ENCODE measurements around the gene MYG1. TPM values are rescaled to one million over a fixed set of nuclear protein-coding genes. Genes with fewer than 3 reads are reported as not detected.
"Not testable (repeated sequence)": the region's sequence is repeated elsewhere in the genome, so short reads cannot be mapped to it uniquely, and the experiment has no call there.

The MYG1 gene
- total and polyA plus RNA-seq, 2 experiments from 2014 or later, result 25.5 to 35.9 TPM

DNA sequence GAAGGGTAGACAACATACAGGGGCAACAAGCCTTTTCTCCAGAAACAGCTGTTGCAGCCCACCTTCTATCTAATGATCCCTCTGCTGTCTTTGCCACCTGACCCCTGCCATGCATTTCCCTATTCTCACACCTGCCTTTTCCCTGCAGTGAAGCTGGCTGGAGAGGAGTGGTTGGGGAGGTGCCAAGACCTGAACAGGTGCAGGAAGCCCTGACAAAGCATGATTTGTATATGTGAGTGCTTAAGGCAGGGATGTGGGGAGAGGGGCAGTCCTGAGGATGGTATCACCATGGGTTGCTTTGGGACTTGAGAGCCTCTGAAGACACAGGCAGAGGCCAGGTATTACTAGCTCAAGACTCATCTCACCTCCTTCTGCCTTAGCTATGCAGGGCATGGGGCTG is 7.1 kb upstream of the MYG1 start:
- H3K4me3 ChIP-seq, result no peak overlapping the region
- no peak for DNase-seq (ENCODE audit: low spot score)
- no peaks in the 10 kb centered on the region for H3K36me3 ChIP-seq (replicated peaks; ENCODE audit: insufficient read depth, low read depth)
- no peak overlapping the region for H3K27ac ChIP-seq
- H3K27me3 ChIP-seq, result no peaks in the 10 kb centered on the region
- H3K4me1 ChIP-seq (ENCODE audit: insufficient read depth), result peaks cover 15% of the 10 kb centered on the region
- no peaks in the 10 kb centered on the region for H3K9me2 ChIP-seq (replicated peaks; ENCODE audit: insufficient read depth)
- no peaks in the 10 kb centered on the region for H4K20me1 ChIP-seq (ENCODE audit: insufficient read depth, poor library complexity, severe bottlenecking)
- H3K9me3 ChIP-seq (ENCODE audit: low read depth), result no peaks in the 10 kb centered on the region
- no peak overlapping the region for H2AFZ ChIP-seq
- H3K4me2 ChIP-seq, result no peak overlapping the region
- TF ChIP-seq, protein P1, sequence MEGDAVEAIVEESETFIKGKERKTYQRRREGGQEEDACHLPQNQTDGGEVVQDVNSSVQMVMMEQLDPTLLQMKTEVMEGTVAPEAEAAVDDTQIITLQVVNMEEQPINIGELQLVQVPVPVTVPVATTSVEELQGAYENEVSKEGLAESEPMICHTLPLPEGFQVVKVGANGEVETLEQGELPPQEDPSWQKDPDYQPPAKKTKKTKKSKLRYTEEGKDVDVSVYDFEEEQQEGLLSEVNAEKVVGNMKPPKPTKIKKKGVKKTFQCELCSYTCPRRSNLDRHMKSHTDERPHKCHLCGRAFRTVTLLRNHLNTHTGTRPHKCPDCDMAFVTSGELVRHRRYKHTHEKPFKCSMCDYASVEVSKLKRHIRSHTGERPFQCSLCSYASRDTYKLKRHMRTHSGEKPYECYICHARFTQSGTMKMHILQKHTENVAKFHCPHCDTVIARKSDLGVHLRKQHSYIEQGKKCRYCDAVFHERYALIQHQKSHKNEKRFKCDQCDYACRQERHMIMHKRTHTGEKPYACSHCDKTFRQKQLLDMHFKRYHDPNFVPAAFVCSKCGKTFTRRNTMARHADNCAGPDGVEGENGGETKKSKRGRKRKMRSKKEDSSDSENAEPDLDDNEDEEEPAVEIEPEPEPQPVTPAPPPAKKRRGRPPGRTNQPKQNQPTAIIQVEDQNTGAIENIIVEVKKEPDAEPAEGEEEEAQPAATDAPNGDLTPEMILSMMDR (IDR thresholded peaks at IDR 0.05; ENCODE audit: poor library complexity), result no peak
- TF ChIP-seq EZH2 (IDR thresholded peaks at IDR 0.05; ENCODE audit: borderline replicate concordance) (no peak), EZH2phosphoT487 (IDR thresholded peaks at IDR 0.05; ENCODE audit: low read depth, severe bottlenecking, unreplicated experiment) (no peak)
- peaks cover 18% of the 10 kb centered on the region for H3K79me2 ChIP-seq

DNA sequence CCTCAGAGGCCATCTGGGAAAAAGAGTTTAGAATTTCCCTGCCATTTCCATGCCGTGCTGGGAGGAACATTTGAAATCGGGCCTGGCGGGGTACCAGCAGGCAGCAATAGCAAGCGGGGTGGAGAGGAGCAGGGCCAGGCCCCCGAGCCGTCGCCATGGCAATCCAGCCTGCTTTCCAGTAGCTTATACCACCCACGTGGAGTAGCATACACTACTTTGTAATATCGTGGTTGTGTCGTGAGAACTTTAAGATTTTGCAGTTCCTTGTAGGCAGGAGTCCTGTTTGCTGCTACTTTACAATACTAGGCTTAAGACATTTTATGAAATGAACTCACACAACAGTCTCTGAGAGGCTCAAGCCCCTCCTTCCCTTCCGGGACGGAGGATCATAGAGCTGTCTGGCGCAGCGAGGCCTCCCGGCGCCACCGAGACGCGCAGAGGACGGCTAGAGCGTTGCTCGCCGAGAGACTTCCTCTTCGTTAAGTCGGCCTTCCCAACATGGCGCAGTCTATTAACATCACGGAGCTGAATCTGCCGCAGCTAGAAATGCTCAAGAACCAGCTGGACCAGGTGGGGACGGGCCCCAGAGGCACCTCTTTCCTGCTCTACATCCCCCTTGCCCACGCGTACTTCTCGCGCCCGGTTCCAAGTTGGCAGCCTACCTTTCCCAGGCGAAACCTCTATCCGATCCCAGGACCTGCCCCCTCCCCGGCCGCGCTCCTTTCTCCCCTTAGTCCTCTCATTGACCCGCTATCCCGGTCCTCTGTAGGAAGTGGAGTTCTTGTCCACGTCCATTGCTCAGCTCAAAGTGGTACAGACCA is 4.2 kb upstream of the MYG1 start, which contains the start of gene PFDN5:
Gene PFDN5 (plus strand): TSS at position 473 of the 821 bp plus-strand sequence. CDS start 26 bp downstream, at position 499.
- peak within 1 kb of the TSS; percentile 79 for H2AFZ ChIP-seq
- H3K9me3 ChIP-seq (ENCODE audit: low read depth), result no peaks in the 10 kb centered on the region
- peak; percentile 93 for DNase-seq (ENCODE audit: low spot score)
- H4K20me1 ChIP-seq (ENCODE audit: insufficient read depth, poor library complexity, severe bottlenecking), result no peaks in the 10 kb centered on the region
- peak within 1 kb of the TSS; percentile 79 for H3K4me2 ChIP-seq
- peaks cover 24% of the 10 kb centered on the region for H3K4me1 ChIP-seq (ENCODE audit: insufficient read depth)
- TF ChIP-seq EZH2 (IDR thresholded peaks at IDR 0.05; ENCODE audit: borderline replicate concordance) (no peak), EZH2phosphoT487 (IDR thresholded peaks at IDR 0.05; ENCODE audit: low read depth, severe bottlenecking, unreplicated experiment) (no peak)
- TF ChIP-seq, protein P1 (IDR thresholded peaks at IDR 0.05; ENCODE audit: poor library complexity), result no peak
- no peaks in the 10 kb centered on the region for H3K27me3 ChIP-seq
- 3% methylated on average over 42 of the region's 42 CpGs for WGBS (ENCODE audit: low lambda C conversion rate, missing lambda C conversion rate)
- no peaks in the 10 kb centered on the region for H3K36me3 ChIP-seq (replicated peaks; ENCODE audit: insufficient read depth, low read depth)
- H3K9me2 ChIP-seq (replicated peaks; ENCODE audit: insufficient read depth), result no peaks in the 10 kb centered on the region
- peak within 1 kb of the TSS; percentile 88 for H3K27ac ChIP-seq
- peak within 1 kb of the TSS; percentile 50 for H3K4me3 ChIP-seq
- peaks cover 26% of the 10 kb centered on the region for H3K79me2 ChIP-seq

DNA sequence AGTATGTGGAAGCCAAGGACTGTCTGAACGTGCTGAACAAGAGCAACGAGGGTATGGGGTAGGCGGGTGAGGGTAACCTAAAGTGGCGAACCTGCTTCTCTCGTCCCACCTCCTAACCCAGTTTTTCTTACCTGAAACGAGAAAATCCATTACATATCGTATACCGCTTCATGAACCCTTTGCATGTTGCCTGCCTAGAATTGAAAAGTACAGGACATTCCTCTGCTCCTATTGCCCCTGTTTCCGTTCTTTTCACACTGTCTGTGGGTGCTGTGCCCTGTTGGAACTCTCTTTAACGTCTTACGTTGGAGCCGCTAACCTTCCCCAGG is 3.6 kb upstream of the MYG1 start:
- Histone ChIP-seq H3K9me3 (ENCODE audit: low read depth) (no peaks in the 10 kb centered on the region), H3K9me2 (replicated peaks; ENCODE audit: insufficient read depth) (no peaks in the 10 kb centered on the region), H3K27ac (peak overlapping the region; percentile 88), H2AFZ (peak overlapping the region; percentile 47), H3K4me3 (peak overlapping the region; percentile 50), H3K27me3 (no peaks in the 10 kb centered on the region), H3K79me2 (peaks cover 32% of the 10 kb centered on the region), H3K36me3 (replicated peaks; ENCODE audit: insufficient read depth, low read depth) (no peaks in the 10 kb centered on the region), H3K4me1 (ENCODE audit: insufficient read depth) (peaks cover 30% of the 10 kb centered on the region), H4K20me1 (ENCODE audit: insufficient read depth, poor library complexity, severe bottlenecking) (no peaks in the 10 kb centered on the region), H3K4me2 (peak overlapping the region; percentile 79)
- TF ChIP-seq, protein P1 (IDR thresholded peaks at IDR 0.05; ENCODE audit: poor library complexity), result no peak
- no peak for TF ChIP-seq EZH2phosphoT487 (IDR thresholded peaks at IDR 0.05; ENCODE audit: low read depth, severe bottlenecking, unreplicated experiment)
- no peak for TF ChIP-seq EZH2 (IDR thresholded peaks at IDR 0.05; ENCODE audit: borderline replicate concordance)
- no peak for DNase-seq (ENCODE audit: low spot score)
- 3% methylated on average over 12 of the region's 12 CpGs for WGBS (ENCODE audit: low lambda C conversion rate, missing lambda C conversion rate)

DNA sequence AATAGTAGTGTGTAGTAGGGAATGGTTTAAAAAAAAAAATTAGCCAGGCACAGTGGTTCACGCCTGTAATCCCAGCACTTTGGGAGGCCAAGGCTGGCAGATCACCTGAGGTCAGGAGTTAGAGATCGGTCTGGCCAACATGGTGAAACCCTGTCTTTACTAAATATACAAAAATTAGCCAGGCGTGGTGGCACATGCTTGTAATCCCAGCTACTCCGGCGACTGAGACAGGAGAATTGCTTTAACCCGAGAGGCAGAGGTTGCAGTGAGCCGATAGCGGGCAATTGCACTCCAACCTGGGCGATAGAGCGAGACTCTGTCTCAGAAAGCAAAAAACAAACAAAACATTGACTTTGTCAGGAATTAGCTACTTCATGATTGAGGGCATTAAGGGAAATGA is 2.4 kb upstream of the MYG1 start:
- Histone ChIP-seq H3K4me1 (ENCODE audit: insufficient read depth) (peaks cover 30% of the 10 kb centered on the region), H3K79me2 (peaks cover 44% of the 10 kb centered on the region)

More for the DNA sequence above, 2.4 kb upstream of the MYG1 start:
- H3K9me2 ChIP-seq (replicated peaks; ENCODE audit: insufficient read depth); H3K27ac ChIP-seq; H4K20me1 ChIP-seq (ENCODE audit: insufficient read depth, poor library complexity, severe bottlenecking); H3K4me2 ChIP-seq; H3K9me3 ChIP-seq (ENCODE audit: low read depth); H3K27me3 ChIP-seq; H3K4me3 ChIP-seq; H2AFZ ChIP-seq; DNase-seq (ENCODE audit: low spot score); H3K36me3 ChIP-seq (replicated peaks; ENCODE audit: insufficient read depth, low read depth): not testable (repeated sequence)
- 97% methylated on average over 10 of the region's 10 CpGs for WGBS (ENCODE audit: low lambda C conversion rate, missing lambda C conversion rate)
